Coronary artery (tissue), 2 donors: ENCODE measurements around the gene MECR.

Source experiments
- DNase-seq: peaks from one replicate; pipeline ENCODE4 v3.0.0-alpha.2; 2017; ENCODE audit warnings: low spot score
- H3K27ac ChIP-seq, 2 donors: fragments of 200-600 bp; sonication (generic); one replicate each; pipeline ENCODE4 v1.5.1; 2016 to 2019
- H3K4me3 ChIP-seq: fragments of 200-600 bp; sonication (generic); 2 replicates; pipeline ENCODE4 v1.5.1; 2016; ENCODE audit warnings: mild to moderate bottlenecking, moderate library complexity
- CTCF ChIP-seq: fragments of 200-600 bp; sonication (generic); IDR thresholded peaks from one replicate; pipeline ENCODE4 v1.5.1; 2019; ENCODE audit warnings: antibody characterized with exemption

The MECR gene

DNA sequence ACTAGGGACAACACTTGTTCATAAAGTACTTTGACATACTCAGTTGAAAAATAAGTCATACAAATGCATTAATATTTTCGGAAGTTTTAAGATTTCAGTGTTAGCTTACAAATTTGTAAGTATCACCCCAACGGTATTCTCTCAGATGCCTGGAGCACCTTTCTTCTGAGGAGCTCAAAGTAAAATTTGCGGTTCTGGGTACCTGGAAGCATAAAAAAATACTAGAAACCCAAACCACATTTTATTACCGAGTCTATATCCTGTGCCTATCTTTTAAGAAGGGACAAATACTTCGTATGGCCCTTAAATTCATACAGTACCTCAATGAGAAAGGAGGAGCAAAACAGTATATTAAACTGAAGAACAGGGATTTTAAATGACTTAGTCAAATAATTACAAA is 59.2 kb downstream of the MECR start:
- DNase-seq = no peak
- H3K27ac ChIP-seq = no peak overlapping the region
- no peak overlapping the region for H3K4me3 ChIP-seq
- no peak for TF ChIP-seq CTCF

GRCh38 chr1:29171089-29171488 is 59.6 kb downstream of the MECR start:
- Histone ChIP-seq H3K4me3 (no peak overlapping the region), H3K27ac (no peak overlapping the region)
- no peak for TF ChIP-seq CTCF
- DNase-seq = no peak

DNA sequence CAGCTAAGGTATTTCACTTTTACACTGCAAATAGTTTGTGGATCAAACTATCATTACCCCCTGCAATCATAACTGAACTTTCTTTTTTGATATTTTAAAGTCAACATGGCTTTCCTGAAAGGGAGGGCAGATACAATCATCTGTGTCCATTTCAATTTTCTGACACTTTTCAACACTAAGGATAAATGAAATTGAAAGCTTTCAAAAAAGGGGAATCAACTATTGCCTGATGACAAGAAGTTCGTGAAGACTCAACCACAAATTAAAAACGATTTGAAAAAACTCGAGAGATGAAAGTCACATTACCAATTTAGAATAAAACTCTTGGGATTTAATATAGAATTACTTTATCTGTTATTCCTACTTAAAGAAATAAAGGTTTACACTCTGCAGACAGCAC is 60.8 kb downstream of the MECR start:
- Histone ChIP-seq H3K4me3 (no peak overlapping the region), H3K27ac (no peak overlapping the region)
- no peak for TF ChIP-seq CTCF
- no peak for DNase-seq

GRCh38 chr1:29167904-29168303 is 62.8 kb downstream of the MECR start:
- Histone ChIP-seq H3K27ac (no peak overlapping the region), H3K4me3 (no peak overlapping the region)
- no peak for TF ChIP-seq CTCF
- DNase-seq = no peak

- no peak for DNase-seq
- no peak for TF ChIP-seq CTCF
- Histone ChIP-seq H3K4me3 (no peak overlapping the region), H3K27ac (no peak overlapping the region)
Observed at GRCh38 chr1:29166291-29166878, 64.3 kb downstream of the MECR start.

GRCh38 chr1:29164588-29164987 is 66.1 kb downstream of the MECR start:
- Histone ChIP-seq H3K4me3 (no peak overlapping the region), H3K27ac (no peak overlapping the region)
- no peak for DNase-seq
- TF ChIP-seq CTCF = no peak

- Histone ChIP-seq H3K27ac (no peak overlapping the region), H3K4me3 (no peak overlapping the region)
- TF ChIP-seq CTCF = no peak
- DNase-seq = no peak
Observed at GRCh38 chr1:29162476-29163138, 68.1 kb downstream of the MECR start.
